ENCODE measurements around the gene BCAS3.
A peak's percentile ranks its signal among the peaks of the same experiment; 100 is the strongest.

Gene BCAS3

DNA sequence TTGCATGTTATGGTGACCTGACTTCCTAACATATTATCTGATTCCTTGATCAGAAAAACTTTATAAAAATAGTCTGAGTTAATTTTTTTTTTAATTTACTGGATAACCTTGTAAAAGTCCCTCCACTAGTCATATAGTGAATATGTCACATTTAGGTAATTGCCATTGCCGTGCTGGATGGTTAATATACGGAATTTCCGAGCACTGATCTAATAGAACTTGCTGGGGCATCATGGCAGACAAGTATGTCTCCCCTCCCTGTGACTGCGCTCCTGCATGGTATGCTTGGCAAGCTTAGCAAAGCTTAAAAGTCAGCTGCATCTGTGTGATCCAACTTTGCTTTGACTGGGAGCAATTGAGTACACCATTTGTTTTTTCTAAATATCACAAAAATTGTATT, 482.6 kb downstream of the BCAS3 start:
- no peak overlapping the region for H3K4me3 ChIP-seq (ENCODE audit: low read length)
- DNase-seq (ENCODE audit: low read depth): no peak
- TF ChIP-seq, protein P1, sequence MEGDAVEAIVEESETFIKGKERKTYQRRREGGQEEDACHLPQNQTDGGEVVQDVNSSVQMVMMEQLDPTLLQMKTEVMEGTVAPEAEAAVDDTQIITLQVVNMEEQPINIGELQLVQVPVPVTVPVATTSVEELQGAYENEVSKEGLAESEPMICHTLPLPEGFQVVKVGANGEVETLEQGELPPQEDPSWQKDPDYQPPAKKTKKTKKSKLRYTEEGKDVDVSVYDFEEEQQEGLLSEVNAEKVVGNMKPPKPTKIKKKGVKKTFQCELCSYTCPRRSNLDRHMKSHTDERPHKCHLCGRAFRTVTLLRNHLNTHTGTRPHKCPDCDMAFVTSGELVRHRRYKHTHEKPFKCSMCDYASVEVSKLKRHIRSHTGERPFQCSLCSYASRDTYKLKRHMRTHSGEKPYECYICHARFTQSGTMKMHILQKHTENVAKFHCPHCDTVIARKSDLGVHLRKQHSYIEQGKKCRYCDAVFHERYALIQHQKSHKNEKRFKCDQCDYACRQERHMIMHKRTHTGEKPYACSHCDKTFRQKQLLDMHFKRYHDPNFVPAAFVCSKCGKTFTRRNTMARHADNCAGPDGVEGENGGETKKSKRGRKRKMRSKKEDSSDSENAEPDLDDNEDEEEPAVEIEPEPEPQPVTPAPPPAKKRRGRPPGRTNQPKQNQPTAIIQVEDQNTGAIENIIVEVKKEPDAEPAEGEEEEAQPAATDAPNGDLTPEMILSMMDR (conservative IDR thresholded peaks at IDR 0.05; ENCODE audit: low read depth, low read length): no peak

DNA sequence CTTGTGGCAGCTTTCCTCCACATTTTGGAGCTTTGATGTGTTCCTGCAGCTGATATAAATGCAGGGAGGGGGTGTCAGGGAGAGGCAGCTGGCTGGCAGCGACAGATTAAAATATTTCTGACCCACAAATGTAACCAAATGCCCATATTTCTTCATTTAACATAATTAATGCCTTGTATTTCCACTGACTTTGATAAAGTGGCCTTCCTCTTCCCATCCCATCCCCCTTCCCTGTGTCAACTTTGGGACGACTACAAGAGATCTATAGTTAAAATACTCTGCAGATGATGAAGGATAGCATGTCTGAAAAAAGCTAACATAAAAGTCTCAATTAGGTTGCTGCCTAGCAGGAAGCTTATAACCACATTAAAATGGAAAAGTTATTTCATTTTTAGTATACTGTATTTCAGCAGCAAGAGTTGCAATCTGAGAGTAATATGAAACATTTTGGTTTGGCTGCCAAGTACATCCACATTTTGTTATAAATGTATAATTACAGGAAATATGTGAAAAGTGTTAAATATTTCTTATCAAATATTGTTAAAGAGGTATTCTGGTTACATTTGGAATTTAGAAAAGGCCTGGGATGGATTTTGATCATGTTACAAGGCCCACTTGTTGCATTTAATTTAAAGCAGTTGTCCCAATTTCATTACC, 483.3 kb downstream of the BCAS3 start:
- DNase-seq (ENCODE audit: low read depth): no peak
- TF ChIP-seq, protein P1 (conservative IDR thresholded peaks at IDR 0.05; ENCODE audit: low read depth, low read length): no peak
- H3K4me3 ChIP-seq (ENCODE audit: low read length): no peak overlapping the region

DNA sequence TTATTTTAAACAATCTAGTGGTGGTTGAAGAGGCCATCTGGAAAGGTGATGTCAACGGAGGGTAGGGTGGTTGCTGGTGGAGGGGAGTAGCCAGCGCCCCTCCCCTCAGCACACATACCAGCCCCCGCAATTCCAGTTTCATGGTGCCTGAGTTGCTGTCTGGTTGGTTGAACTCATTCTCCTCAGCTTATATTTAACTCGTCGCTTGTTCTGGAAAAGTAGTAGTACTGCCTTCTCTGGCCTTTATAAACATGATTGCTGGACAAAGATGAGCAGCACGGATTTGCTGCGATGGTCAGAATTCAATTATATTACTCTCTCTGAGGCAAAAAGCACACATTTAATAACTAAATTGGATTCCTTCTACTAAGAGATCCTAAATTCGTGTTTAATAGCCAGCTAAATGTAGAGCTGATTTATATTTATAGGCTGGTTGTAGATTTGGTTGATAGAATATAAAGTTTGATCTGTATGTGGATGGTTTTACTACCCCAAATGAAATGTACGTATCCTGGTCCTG, 484.0 kb downstream of the BCAS3 start:
- no peak overlapping the region for H3K4me3 ChIP-seq (ENCODE audit: low read length)
- no peak for DNase-seq (ENCODE audit: low read depth)
- TF ChIP-seq, protein P1 (conservative IDR thresholded peaks at IDR 0.05; ENCODE audit: low read depth, low read length): no peak

DNA sequence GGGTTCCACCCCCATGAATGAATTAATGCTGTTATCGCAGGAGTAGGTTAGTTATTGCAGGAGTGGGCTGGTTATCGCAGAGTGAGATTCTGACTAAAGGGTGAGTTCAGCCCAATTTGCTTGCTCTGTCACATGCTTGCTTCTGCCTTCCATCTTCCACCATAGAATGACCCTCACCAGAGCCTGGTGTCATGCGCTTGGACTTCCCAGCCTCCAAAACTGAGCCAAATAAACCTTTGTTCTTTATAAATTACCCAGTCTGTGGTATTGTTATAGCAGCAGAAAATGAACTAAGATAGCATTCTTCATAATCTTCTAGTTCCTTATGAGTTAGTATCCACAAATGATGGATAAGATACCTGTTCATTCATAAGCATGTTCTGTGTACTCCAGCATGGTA, 486.9 kb downstream of the BCAS3 start:
- H3K4me3 ChIP-seq (ENCODE audit: low read length): no peak overlapping the region
- no peak for DNase-seq (ENCODE audit: low read depth)
- TF ChIP-seq, protein P1 (conservative IDR thresholded peaks at IDR 0.05; ENCODE audit: low read depth, low read length): no peak

DNA sequence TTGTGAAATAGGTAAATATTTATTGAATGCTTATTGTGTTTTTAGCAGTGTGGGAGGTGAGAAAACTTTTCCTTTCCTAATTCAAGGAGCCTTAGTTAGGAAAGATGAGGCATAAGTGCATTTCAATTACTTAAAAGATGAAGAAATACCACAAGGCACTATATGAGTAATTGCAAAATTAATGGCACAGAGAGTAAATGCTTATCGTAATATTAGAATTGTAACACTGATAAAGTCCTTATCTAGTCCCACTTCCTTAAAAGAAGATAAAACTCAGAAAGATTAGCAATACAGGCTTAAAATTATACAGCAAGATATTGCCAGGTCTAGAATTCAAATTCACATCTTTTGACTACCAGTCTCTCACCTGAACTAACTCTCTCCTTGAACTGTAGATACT, 489.4 kb downstream of the BCAS3 start:
- H3K4me3 ChIP-seq (ENCODE audit: low read length): no peak overlapping the region
- TF ChIP-seq, protein P1 (conservative IDR thresholded peaks at IDR 0.05; ENCODE audit: low read depth, low read length): no peak
- DNase-seq (ENCODE audit: low read depth): no peak

DNA sequence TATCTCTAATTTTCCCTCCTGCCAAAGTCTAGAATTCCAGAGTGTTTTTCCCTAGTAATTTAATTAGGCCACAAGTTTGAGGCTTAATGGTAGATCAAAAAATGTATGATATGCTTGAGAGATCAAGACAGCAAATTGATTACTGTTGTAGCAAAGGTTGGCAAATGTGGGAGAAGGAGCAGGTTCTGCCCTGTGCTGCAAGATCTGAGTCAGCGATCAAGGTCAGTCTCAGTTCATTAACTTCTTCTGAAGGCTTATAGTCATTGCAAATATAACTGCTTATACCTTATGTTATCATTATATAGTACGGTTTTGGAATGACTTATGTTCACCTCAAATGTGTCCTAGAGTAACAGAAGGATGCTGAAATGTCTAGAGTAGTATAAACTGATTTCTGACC, 490.9 kb downstream of the BCAS3 start:
- TF ChIP-seq, protein P1 (conservative IDR thresholded peaks at IDR 0.05; ENCODE audit: low read depth, low read length): no peak
- peak; percentile 34 for DNase-seq (ENCODE audit: low read depth)
- H3K4me3 ChIP-seq (ENCODE audit: low read length): no peak overlapping the region

DNA sequence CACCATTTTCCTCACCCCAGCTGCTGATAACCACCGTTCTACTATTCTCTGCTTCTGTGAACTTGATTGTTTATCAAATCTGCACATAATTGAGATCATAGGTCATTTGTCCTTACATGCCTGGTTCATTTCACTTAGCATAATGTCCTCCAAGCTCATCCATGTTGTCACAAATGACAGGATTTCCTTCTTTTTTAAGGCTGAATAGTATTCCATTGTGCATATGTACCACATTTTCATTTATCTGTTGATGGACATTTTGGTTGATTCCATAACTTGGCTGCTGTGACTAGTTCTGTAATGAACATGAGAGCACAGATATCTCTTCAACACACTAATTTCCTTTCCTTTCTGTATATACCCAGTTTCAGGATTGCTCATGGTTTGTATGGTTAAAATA, 496.7 kb downstream of the BCAS3 start:
- TF ChIP-seq, protein P1 (conservative IDR thresholded peaks at IDR 0.05; ENCODE audit: low read depth, low read length): no peak
- no peak overlapping the region for H3K4me3 ChIP-seq (ENCODE audit: low read length)
- DNase-seq (ENCODE audit: low read depth): no peak
